ENCODE data around the gene STX1B.

The STX1B gene

DNA sequence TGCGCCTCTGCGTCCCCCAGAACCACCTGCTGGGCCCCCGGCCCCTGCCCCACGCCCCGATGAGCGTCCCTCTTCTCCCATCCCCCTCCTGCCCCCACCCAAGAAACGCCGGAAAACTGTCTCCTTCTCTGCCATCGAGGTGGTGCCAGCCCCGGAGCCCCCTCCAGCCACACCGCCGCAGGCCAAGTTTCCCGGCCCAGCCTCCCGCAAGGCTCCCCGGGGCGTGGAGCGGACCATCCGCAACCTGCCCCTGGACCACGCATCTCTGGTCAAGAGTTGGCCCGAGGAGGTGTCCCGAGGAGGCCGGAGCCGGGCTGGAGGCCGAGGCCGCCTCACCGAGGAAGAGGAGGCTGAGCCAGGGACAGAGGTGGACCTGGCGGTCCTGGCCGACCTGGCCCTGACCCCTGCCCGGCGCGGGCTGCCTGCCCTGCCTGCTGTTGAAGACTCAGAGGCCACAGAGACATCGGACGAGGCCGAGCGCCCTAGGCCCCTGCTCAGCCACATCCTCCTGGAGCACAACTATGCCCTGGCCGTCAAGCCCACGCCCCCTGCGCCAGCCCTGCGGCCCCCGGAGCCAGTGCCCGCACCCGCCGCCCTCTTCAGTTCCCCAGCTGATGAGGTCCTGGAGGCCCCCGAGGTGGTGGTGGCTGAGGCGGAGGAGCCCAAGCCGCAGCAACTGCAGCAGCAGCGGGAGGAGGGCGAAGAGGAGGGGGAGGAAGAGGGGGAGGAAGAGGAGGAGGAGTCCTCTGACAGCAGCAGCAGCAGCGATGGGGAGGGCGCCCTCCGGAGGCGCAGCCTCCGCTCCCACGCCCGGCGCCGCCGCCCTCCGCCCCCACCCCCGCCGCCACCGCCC is 31.0 kb downstream of the STX1B start:
- no peak for DNase-seq (ENCODE audit: low spot score)

DNA sequence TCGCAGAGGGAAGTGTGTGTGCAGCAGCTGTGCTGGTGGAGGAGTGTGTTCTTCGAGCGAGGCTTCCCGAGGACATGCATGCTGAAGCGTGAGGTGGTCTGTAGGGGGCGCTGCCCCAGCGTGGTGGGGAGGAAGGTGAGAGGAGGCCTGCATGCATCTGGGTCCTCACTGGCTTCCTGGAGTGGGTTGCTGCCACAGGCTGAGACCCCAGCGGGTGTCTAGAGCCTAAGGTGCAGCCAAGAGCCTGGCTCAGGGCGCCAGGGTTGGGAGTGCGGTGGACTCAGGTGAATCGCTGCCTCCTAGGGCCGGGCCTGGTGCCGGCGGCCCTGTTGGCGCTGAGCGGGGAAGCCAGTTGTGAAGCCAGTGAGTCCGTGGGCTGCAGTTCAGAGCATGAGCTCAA is 32.9 kb downstream of the STX1B start:
- DNase-seq (ENCODE audit: low spot score) = no peak

DNA sequence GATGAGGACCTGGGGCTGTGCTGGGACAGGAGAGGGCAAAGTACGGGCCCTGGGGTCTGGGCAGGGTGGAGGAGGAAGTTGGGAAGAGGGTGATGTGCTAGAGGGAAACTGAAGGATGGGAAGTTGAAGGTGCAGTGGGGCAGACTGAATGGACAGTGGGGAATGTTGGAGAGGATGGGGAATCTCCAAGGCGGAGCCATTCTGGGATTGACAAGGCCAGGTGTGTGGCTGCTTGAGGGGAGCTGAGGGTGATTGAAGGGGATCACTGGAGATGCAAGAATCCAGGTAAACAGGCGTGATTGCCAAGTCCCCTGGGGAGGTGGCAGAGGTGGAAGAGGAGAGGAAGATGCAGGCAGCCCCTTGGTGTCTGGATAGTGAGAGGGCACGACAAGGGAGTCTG is 34.0 kb downstream of the STX1B start:
- DNase-seq (ENCODE audit: low spot score) = no peak

DNA sequence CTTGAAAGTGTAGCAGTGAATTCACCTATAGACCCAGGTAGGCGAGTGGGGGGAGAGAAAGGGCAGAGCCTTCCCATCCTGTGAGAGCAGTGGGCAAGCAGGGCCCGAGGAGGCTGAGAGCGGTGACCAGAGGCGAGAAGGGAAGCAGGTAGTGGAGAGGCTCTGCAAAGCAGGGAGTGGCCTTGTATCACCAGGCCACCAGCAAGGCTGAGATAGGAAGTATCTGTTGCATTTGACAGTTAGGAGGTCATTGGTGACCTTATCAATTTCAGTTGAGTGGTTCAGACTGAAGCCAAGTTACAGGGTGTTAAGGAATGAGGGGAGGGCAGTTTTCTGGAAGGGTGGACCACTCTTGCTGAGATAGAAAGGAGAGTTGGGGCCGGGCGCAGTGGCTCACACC is 36.1 kb downstream of the STX1B start:
- DNase-seq (ENCODE audit: low spot score) = no peak

DNA sequence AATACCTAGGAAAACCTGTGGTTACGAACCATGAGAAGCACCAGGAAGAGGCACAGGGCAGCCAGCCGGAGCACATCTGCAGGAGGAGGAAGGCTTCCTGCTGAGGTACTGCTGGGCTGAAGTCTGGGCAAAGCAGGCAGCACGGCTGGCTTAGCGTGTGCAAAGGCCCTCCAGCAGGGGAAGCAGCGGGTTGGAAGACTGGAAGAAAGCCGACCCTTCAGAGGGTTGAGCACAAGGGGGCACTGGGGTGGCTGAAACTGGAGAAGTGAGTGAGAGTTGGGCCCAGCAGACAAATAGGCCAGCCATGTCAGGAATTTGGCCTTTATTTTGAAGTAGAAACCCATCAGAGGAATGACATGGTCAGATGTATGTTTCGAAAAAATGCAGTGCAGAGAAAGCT is 37.6 kb downstream of the STX1B start:
- no peak for DNase-seq (ENCODE audit: low spot score)

DNA sequence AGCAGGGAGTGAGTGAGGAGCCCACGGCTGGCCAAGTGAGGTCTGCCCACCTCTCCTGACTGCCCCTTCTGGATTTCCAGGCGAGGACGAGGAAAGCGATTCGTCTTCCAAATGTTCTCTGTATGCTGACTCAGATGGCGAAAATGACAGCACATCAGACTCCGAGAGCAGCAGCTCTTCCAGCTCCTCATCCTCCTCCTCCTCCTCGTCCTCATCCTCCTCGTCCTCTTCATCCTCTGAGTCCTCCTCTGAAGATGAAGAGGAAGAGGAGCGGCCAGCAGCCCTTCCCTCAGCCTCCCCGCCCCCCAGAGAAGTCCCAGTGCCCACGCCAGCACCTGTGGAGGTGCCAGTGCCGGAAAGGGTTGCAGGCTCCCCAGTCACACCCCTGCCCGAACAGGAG is 39.1 kb downstream of the STX1B start:
- no peak for DNase-seq (ENCODE audit: low spot score)

DNA sequence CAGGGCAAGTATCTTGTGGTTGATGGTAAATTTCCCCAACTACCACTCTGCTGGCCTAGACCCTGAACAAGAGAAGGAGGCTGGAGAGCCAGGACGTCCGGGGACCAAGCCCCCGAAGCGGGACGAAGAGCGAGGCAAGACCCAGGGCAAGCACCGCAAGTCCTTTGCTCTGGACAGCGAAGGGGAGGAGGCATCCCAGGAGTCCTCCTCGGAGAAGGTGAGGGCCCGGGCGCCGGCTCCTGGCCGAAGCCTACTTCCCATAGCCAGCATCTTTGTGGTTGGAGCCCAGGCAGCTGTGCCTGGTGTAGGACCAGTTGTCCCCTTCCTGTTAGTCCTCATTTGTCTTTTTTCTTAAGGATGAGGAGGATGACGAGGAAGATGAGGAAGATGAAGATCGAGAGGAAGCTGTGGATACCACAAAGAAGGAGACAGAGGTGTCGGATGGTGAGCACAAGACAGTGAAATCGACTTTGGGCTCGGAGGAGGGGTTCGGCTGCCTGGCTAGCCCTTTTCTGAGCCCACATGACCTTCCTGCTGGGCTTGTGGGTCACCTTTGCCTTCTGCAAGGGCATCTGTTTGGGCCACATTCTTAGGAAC is 41.1 kb downstream of the STX1B start:
- no peak for DNase-seq (ENCODE audit: low spot score)

DNA sequence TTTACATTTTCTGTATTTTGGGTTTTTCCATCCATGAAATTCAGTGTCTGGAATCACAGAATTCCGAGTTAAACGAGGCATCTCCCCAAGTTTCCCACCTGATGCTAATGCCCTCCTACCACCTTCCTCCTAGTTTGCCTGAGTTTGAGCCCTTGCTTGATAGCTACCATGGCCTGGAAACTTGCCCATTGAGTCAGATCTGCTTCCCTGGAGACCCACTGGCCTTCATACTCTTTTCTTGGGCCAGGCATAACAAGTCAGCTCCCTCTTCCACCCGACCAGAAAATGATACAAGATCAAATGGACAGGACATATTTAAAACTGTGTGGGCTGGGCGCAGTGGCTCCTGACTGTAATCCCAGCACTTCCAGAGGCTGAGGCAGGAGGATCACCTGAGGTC is 42.6 kb downstream of the STX1B start:
- DNase-seq (ENCODE audit: low spot score) = no peak

DNA sequence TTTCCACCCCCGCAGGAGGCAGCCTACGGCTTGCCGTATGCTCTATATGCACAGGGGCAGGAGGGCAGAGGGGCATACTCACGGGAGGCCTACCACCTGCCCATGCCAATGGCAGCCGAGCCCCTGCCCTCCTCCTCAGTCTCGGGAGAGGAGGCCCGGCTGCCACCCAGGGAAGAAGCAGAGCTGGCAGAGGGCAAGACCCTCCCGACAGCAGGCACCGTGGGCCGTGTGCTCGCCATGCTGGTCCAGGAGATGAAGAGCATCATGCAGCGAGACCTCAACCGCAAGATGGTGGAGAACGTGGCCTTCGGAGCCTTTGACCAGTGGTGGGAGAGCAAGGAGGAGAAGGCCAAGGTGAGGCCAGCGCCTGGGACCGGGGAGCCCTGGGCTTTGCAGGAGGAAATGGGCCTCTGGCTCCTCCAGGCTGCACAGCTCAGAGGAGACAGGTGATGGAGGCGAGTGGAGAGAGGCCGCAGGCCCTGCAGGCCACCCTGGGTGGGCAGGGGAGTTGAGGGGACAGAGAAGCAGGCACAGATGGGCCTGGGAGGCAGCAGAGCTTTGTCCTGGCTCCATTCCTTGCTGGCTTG is 44.3 kb downstream of the STX1B start:
- DNase-seq (ENCODE audit: low spot score) = no peak

DNA sequence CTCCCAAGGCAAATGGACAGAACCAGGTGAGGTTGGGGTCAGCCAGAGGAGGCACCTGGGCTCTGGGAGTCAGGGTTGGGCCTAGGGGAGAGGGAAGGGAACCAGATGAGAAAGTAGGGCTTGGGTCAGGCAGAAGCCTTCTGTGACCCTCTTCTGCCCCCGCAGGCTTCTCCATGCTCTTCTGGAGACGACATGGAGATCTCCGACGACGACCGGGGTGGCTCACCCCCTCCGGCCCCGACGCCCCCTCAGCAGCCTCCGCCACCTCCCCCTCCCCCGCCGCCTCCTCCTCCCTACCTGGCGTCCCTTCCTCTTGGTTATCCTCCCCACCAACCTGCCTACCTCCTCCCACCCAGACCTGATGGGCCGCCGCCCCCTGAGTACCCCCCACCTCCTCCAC is 45.0 kb downstream of the STX1B start:
- DNase-seq (ENCODE audit: low spot score) = no peak

DNA sequence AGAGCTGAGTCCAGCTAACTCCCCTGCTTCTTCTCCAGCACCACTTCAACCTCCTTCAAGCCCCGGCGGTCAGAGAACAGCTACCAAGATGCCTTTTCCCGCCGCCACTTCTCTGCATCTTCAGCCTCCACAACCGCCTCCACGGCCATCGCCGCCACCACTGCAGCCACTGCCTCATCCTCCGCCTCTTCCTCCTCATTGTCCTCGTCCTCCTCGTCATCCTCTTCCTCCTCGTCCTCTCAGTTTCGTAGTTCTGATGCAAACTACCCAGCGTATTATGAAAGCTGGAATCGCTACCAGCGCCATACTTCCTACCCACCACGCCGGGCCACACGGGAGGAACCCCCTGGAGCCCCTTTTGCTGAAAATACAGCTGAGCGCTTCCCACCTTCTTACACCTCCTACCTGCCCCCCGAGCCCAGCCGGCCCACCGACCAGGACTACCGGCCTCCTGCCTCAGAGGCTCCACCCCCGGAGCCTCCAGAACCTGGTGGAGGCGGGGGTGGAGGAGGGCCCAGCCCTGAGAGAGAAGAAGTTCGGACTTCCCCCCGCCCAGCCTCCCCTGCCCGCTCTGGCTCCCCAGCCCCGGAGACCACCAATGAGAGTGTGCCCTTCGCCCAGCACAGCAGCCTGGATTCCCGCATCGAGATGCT is 45.7 kb downstream of the STX1B start:
- no peak for DNase-seq (ENCODE audit: low spot score)

DNA sequence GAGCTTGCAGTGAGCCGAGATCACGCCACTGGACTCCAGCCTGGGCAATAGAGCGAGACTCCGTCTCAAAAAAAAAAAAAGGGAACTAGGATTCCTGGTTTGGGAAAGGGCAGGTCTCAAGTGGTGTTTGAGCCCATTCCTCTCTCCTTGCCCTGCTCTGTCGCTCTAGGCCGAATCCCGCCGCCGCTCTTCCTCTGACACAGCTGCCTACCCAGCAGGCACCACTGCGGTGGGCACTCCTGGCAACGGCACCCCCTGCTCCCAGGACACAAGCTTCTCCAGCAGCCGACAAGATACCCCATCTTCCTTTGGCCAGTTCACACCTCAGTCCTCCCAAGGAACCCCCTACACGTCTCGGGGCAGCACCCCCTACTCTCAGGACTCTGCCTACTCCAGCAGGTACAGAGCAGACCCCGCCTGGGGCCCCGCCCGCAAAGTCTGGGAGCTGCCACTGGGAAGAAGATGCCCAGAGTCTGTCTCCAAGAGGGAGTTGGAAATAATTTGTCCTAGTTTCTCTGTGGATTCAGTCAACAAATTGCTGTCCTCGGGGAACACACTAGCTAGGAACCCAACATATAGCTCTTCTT is 46.4 kb downstream of the STX1B start:
- DNase-seq (ENCODE audit: low spot score) = no peak

DNA sequence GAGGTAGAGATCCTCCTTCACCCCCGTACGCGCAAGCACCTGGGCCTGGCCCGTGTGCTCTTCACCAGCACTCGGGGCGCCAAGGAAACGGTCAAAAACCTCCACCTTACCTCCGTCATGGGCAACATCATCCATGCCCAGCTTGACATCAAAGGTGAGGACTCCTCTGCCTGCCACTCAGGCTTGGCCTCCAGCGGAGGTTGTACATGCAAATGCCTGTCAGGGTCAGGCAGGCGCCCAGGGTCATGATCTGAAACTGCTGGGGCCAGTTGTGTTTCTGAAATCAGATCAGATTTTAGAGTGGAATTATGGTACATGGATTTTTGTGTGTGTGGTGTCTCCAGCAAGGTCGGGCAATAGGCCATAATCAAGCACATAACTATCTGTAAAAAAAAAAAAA is 49.1 kb downstream of the STX1B start:
- DNase-seq (ENCODE audit: low spot score) = no peak

DNA sequence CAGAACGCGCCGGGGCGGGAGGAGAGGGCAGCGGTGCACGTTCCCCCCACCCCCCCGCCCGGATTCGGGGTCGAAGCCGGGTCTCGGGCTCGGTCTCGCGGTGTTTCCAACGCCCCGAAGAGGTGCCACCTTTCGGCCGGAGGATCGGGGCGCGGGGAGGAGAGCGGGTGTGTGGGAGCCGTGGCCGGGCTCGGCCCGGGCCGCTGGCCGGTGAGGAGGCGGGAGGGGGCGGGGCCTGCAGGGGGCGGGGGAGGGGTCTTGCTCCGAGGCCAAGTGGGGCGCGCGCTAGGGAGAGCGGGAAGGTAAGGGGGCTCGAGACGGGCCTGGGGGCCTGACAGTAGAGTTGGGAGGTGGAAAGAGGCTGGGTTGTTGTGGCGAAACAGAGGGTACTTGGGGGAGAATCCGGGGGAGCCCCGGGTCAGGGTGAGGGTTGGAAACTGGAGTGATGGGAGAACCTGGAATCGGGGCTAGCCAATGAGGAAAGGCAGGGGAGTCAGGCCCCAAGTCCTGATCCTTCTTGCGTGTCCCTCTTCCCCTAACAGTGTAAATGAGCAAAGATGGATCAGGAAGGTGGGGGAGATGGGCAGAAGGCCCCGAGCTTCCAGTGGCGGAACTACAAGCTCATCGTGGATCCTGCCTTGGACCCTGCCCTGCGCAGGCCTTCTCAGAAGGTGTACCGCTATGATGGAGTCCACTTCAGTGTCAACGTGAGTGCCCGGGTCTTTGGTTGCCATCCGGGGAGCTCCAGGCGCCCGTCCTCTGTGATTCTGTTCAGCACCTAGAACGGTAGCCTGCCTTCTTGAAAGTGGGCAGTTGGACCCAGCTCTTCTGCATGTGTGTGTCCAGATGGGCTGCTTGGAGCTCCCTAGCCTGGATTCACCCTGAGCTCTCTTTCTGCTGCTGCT is 52.0 kb downstream of the STX1B start:
- peak; percentile 54 for DNase-seq (ENCODE audit: low spot score)

DNA sequence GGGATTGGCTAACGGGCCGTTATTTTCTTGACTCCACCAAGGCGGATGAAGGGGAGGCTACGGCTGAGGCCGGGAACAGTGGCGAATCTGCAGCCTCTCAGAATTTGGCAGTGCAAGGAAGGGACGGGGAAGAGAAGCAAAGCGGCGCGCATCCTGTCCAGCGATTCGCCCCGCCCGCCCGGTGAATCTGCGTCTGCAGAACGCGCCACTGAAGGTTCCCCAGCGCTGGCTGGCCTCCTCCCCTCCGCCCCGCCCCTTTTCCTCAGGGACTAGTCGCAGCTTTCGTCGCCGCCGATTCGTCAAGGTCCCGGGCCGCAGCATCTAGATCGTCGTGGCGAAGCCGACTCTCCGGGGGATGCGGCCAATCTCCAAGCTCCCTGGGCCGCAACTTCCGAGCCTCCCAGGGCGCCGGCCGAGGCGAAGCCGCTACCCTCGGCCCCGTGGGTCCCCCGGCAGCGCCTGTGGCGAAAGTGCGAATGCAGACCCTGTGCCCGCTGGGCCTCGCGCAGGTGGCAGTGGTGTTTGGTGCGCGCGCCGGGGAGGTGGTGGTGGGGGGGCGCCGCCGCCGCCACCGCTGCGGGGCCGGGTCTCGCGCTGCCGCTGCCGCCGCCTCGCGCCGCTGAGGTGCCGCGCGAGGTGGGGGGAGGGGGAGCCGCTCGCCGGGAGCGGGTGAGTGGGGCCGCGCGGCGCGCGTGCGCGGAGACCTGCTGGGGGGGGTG is 52.8 kb downstream of the STX1B start, which contains the start of gene SETD1A:
Gene SETD1A (plus strand): TSS at position 299 of the 719 bp plus-strand sequence. CDS start 978 bp downstream, outside the sequence.
- peak; percentile 93 for DNase-seq (ENCODE audit: low spot score)

DNA sequence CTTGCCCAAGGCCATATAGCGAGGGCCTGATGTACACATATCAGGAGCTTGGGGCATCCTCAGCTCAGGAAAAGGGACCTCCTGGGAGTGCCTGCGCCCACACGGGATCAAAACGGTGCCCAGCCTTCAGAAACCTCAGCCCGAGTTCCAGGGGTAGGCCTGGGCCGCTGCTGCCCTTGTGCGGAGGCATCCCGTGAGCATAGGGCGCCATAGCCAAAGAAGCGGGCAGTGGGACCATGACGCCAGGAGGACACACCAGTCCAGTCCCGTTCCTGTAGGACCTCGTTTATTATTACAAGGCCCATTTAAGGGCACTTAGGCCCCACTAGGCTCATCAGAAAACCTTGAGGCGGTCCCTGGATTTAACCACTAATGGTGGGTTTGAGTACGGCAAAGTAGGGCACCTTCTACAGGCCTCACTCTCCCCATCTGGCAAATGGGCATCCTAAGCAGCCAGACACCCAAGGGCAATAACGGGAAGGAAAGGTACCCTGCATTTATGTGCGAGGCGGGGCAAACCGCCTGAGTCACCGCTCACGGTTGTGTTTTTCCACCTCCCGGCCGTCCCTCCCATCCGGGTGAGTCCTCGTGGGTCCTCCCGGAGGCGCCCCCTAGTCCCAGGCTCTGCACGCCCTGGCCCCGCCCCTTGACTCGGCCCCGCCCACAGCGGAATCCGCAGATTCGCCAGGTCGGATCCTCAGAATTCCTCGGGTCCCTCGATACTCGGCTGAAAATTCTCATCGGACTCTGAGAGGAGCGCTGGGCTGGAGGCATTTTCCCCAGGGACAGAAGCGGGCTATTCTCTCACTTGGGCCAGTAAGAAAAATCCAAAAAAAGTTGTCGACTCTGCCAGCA is 53.6 kb downstream of the STX1B start:
- peak; percentile 70 for DNase-seq (ENCODE audit: low spot score)

DNA sequence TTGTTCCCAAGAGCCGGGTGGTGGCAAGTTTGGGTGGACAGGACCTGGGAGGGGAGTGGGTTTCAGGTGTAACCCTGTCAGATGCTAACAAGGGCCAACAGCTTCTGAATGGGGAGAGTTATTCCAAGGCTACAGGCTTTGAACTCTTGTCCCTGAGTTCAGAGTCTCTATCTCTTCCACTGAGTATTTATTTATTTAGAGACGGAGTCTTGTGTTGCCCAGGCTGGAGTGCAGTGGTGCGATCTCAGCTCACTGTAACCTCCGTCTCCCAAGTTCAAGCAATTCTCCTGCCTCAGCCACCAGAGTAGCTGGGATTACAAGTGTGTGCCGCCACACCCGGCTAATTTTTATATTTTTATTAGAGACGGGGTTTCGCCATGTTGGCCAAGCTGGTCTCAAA is 55.4 kb downstream of the STX1B start:
- DNase-seq (ENCODE audit: low spot score) = no peak

DNA sequence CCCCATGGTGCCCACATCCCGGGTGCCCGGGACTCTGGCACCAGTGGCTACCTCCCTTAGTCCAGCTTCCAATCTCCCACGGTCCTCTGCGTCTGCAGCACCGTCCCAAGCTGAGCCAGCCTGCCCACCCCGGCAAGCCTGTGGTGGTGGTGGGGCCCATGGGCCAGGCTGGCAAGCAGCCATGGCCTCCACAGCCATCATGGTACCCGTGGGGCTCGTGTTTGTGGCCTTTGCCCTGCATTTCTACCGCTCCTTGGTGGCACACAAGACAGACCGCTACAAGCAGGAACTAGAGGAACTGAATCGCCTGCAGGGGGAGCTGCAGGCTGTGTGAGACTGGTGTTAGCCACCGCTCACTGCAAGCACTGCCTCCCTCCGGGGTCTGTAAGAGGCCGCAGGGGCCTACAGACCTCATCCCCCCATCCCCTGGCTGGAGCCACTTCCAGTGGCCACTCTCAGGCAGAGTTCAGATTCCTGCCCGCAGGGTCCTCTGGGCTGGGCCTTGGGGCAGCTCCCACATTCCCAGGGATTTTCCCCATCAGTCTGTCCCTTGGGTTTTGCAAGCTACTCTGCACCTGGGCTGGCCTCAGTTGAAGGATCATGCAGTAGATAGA is 56.8 kb downstream of the STX1B start:
- DNase-seq (ENCODE audit: low spot score) = peak; percentile 73

DNA sequence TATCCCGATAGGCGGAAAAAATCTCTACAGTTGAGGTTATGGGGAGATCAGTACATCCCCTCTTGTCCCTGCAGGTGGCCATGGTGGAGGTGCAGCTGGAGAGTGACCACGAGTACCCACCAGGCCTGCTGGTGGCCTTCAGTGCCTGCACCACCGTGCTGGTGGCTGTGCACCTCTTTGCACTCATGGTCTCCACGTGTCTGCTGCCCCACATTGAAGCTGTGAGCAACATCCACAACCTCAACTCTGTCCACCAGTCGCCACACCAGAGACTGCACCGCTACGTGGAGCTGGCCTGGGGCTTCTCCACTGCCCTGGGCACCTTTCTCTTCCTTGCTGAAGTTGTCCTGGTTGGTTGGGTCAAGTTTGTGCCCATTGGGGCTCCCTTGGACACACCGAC is 57.3 kb downstream of the STX1B start:
- DNase-seq (ENCODE audit: low spot score) = no peak

Measured in globus pallidus (tissue), 1 donor.